Measurements from ENCODE around the gene MED28.

- TF ChIP-seq CTCF (optimal IDR thresholded peaks at IDR 0.05 in 1 of 3, IDR thresholded peaks at IDR 0.05 in 1 of 3, conservative IDR thresholded peaks at IDR 0.05 in 1 of 3; ENCODE audit: extremely low read depth in 1 of 3, insufficient read depth in 2 of 3, low read length in 3 of 3) = no peak
- no peak for TF ChIP-seq EZH2 (IDR thresholded peaks at IDR 0.05; ENCODE audit: low read length)
Measured at GRCh38 chr4:17657090-17657489, 42.6 kb downstream of the MED28 start.

Measured in keratinocyte (primary cell).